ENCODE results near the gene SBF2.

Gene SBF2

DNA sequence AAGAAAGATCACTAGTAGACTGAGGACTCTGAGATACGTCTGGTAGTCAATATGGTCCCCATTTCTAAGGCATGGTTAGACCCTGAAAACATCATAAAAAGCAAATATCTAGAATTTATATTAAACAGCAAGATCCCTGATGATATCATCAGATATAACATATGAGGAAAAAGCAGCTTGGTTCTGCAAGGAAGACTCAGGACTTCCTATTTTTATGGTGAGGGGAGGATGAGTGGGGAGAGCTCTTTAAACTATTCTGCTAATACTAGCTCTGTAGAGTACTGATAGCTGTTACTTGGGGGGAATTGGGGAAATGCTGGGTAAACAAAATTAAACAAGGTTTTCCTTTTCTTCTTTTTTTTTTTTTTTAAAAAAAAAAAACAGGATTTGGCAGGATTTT, 394.3 kb downstream of the SBF2 start:
- H3K27ac ChIP-seq (ENCODE audit: low read length): no peak overlapping the region
- TF ChIP-seq CTCF (IDR thresholded peaks at IDR 0.05; ENCODE audit: low read length): no peak
- no peak for TF ChIP-seq EZH2phosphoT487 (IDR thresholded peaks at IDR 0.05; ENCODE audit: low read length)
- no peak for TF ChIP-seq EZH2 (optimal IDR thresholded peaks at IDR 0.05; ENCODE audit: low read depth, low read length)
- H3K9me2 ChIP-seq (replicated peaks; ENCODE audit: insufficient read depth, low read length): no peaks in the 10 kb centered on the region
- H3K36me3 ChIP-seq (replicated peaks; ENCODE audit: insufficient read depth, low read length): no peaks in the 10 kb centered on the region
- H3K4me1 ChIP-seq (ENCODE audit: low read length): no peaks in the 10 kb centered on the region
- H3K9ac ChIP-seq (ENCODE audit: low read length): no peak overlapping the region
- H3K79me2 ChIP-seq (ENCODE audit: low read length): no peaks in the 10 kb centered on the region
- H3F3A ChIP-seq (ENCODE audit: insufficient read depth, low read length): no peaks in the 10 kb centered on the region
- no peak overlapping the region for H3K4me3 ChIP-seq (ENCODE audit: low read length)
- H3K9me3 ChIP-seq (replicated peaks; ENCODE audit: insufficient read depth, low read length): no peaks in the 10 kb centered on the region
- no peak overlapping the region for H2AFZ ChIP-seq (ENCODE audit: low read length)
- H3K4me2 ChIP-seq (ENCODE audit: low read depth, low read length): no peak overlapping the region
- no peaks in the 10 kb centered on the region for H3K27me3 ChIP-seq (replicated peaks; ENCODE audit: insufficient read depth, low read length)
- no peaks in the 10 kb centered on the region for H4K20me1 ChIP-seq (ENCODE audit: insufficient read depth, low read length)
- no peak for DNase-seq

DNA sequence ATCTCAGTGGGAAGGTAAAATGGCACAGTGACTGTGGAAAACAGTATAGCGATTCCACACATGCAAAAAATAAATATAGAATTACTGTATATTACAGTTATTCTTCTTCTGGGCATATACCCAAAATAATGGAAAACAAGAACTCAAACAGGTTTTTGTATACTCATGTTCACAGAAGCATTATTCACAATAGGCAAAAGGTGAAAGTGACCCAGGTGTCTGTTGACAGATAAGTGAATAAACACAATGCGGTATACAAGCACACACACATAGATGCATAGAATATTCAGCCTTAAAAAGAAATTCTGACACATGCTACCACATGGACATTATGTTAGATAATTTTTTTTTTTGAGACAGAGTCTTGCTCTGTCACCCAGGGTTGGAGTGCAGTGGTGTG, 397.1 kb downstream of the SBF2 start:
- Histone ChIP-seq H3K9ac (ENCODE audit: low read length) (no peak overlapping the region), H3K9me2 (replicated peaks; ENCODE audit: insufficient read depth, low read length) (no peaks in the 10 kb centered on the region), H3K9me3 (replicated peaks; ENCODE audit: insufficient read depth, low read length) (no peaks in the 10 kb centered on the region), H3F3A (ENCODE audit: insufficient read depth, low read length) (no peaks in the 10 kb centered on the region), H3K79me2 (ENCODE audit: low read length) (no peaks in the 10 kb centered on the region), H3K4me1 (ENCODE audit: low read length) (no peaks in the 10 kb centered on the region), H2AFZ (ENCODE audit: low read length) (no peak overlapping the region), H3K4me2 (ENCODE audit: low read depth, low read length) (no peak overlapping the region), H3K4me3 (ENCODE audit: low read length) (no peak overlapping the region), H3K27ac (ENCODE audit: low read length) (no peak overlapping the region), H4K20me1 (ENCODE audit: insufficient read depth, low read length) (no peaks in the 10 kb centered on the region), H3K27me3 (replicated peaks; ENCODE audit: insufficient read depth, low read length) (no peaks in the 10 kb centered on the region), H3K36me3 (replicated peaks; ENCODE audit: insufficient read depth, low read length) (no peaks in the 10 kb centered on the region)
- DNase-seq: no peak
- no peak for TF ChIP-seq EZH2phosphoT487 (IDR thresholded peaks at IDR 0.05; ENCODE audit: low read length)
- TF ChIP-seq CTCF (IDR thresholded peaks at IDR 0.05; ENCODE audit: low read length): no peak
- no peak for TF ChIP-seq EZH2 (optimal IDR thresholded peaks at IDR 0.05; ENCODE audit: low read depth, low read length)

GRCh38 chr11:9895006-9895405, 399.0 kb downstream of the SBF2 start:
- Histone ChIP-seq H3K4me1 (ENCODE audit: low read length) (0 out of 2 replicates have a peak, but pooled peaks cover 6% of the 10 kb centered on the region), H3K4me2 (ENCODE audit: low read depth, low read length) (no peak overlapping the region), H3K27me3 (replicated peaks; ENCODE audit: insufficient read depth, low read length) (no peaks in the 10 kb centered on the region), H3K36me3 (replicated peaks; ENCODE audit: insufficient read depth, low read length) (no peaks in the 10 kb centered on the region), H3K4me3 (ENCODE audit: low read length) (no peak overlapping the region), H3K9me3 (replicated peaks; ENCODE audit: insufficient read depth, low read length) (no peaks in the 10 kb centered on the region), H3K9me2 (replicated peaks; ENCODE audit: insufficient read depth, low read length) (no peaks in the 10 kb centered on the region), H2AFZ (ENCODE audit: low read length) (no peak overlapping the region), H3F3A (ENCODE audit: insufficient read depth, low read length) (no peaks in the 10 kb centered on the region), H3K79me2 (ENCODE audit: low read length) (no peaks in the 10 kb centered on the region), H4K20me1 (ENCODE audit: insufficient read depth, low read length) (no peaks in the 10 kb centered on the region), H3K27ac (ENCODE audit: low read length) (no peak overlapping the region), H3K9ac (ENCODE audit: low read length) (no peak overlapping the region)
- TF ChIP-seq EZH2 (optimal IDR thresholded peaks at IDR 0.05; ENCODE audit: low read depth, low read length) (no peak), EZH2phosphoT487 (IDR thresholded peaks at IDR 0.05; ENCODE audit: low read length) (no peak), CTCF (IDR thresholded peaks at IDR 0.05; ENCODE audit: low read length) (no peak)
- no peak for DNase-seq
